DMS 273 (cell line): ENCODE results near the gene PPP1R15B.
A peak's percentile ranks its signal among the peaks of the same experiment; 100 is the strongest.

Experiments used
- DNase-seq: peaks from one replicate; lab custom pipeline; 2025; ENCODE audit not compliant: unreplicated experiment; lab: John Stamatoyannopoulos, UW

The PPP1R15B gene

DNA sequence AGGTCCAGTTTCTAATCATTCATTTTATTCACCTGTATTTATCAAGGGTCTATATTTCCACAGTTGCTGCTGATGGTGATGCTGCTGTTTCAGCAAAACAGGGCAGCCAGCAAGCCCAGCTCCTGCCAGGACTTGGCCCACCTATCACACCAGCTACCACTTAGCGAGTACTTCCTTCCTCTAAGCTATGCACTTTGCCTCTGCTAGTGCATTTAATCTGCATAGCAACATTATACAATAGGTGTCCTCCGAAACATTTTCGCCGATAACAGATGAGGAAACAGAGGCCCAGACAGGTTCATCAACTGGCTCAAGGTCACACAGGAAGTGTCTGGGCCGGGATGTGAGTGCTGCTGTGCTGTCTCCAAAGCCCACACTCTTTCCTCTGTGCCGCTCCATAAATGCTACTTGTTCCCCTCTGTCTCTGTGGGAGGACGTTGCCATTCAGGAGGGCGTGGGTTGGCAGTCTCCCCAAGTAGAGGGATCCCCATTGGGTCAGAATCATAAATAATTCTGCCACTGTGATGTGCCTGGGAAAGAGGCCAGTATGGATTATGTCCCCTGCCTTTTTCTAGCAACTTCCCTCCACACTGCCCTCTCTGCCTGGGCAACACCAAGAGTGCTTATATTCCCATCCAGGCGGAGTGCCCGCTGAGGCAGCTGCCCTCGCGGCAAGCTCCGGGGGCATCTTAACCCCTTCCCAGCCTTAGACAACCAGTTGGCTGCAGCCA, 42.5 kb downstream of the PPP1R15B start:
- DNase-seq = no peak

DNA sequence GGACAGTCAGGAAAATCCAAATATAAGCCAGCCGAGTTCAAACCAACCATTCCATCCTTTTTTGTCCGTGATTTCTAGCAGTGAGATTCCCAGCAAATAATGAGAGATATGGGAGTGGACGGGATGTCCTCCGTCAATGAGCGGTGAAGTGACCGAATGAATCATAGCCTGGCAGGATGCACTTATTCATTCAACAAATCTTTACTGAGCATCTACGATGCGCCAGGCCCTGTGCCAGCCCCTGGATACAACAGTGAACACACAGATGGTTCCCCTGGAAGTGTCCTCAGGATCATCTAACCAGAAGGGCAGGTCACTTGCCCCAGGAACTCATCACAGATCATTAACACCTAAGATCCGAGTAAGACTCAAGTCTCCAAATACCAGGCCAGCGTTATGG, 43.7 kb downstream of the PPP1R15B start:
- DNase-seq = no peak

DNA sequence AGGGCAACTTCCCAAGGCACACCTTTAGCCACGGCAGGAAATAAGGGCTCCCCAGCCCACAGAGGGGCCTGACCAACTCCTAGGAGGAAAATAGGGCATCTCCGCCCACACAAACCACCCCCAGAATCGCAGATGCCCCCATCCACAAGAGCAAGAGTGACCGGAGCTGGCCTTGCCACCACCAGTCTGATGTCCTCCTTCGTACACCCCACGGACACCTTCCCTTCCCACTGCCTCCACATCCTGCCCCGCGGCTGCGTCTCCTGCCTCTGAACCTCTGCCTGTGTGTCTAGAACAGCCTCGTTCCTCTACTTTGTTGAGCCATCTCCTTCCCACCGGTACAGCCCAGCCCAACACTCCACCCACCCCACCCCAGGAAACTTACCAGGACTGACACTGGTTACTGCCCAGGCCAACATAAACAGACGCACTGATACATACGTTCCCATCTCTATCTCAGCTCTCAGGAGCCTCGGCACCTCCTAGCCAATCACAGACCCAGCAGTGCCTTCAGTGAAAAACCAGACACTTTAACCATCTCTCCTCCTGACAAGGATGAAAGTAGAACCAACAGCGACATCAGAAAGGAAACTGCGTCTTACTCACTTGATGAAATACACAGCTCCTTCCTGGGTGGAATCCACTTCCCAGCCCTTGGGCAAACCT, 44.3 kb downstream of the PPP1R15B start:
- no peak for DNase-seq

DNA sequence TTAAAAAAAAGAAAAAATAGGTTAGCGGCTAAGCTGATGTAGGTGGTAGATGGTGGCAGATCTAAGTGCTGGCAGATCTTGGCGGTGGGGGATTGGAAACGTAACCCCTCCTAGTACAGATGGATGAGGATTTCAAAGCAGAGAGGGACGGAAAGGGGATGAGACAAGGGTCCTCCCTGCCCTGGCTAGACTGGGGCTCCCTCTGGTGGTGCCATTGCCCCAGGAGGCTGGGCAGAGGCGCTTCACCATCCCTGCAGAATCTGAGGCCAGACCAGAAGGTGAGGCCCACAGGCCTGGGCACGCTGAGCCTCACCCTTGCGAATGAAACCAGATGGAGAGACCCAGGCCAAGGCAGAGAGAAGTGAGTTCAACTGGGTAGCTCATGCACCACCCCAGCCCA, 44.9 kb downstream of the PPP1R15B start:
- peak; percentile 64 for DNase-seq

- DNase-seq = peak; percentile 86
These were observed 48.1 kb downstream of the PPP1R15B start for GRCh38 chr1:204363335-204364114.

DNA sequence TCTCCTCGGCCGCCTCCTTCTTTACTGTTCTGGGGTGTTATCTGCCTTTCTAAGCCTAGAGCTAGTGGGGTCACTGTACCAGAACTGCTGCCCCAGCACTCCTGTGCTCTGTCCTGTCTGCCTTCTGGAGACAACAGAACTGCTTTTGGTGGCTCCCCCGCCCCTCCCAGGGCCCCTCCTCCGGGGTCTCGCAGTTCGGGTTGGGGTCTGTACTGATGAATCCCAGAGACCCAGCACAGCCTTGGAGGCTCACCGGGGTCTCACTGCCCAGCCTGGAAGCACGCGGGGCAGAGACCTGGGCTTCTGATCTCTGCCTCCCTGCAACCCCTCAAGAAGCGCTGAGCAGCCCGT, 48.7 kb downstream of the PPP1R15B start:
- no peak for DNase-seq

DNA sequence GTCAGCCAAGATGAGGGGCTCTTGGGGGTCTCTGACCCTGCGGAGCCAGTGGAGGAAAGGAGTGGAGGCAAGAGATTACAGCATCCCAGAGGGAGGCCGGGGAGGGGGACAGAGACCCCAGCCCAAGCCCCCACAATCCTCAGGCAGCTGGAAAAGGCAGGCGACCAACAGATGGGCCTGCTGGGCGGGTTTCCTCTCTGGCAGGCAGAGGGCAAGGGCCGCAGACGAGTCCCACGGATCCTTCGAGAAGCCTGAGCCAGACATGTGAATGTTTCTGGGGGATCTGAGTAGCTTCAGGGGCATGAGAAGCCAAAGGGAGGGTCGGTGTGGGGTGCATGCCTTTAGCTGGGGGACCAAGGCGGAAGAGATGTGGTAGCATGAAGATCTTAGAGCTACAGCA, 49.8 kb downstream of the PPP1R15B start:
- no peak for DNase-seq

DNA sequence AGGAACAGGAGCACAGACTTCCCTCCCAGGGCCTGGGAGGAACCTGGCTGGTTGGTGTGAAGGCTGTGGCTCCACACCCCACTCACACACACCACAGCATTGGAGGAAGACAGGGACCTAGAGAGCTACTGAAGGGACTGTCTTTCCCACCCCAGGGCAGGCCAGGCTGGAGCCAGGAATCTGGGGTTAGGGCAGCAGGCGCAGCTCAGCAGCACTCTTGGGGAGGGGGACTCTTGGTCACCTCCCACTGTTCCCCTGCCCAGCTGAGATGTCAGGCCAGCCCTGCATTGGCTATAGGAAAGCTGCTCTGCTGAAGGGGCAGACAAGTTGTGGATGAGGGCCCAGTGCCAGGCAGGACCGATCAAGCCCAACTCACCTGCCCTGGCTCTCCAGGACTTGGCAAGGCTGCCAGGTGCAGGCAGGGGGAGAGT, 50.3 kb downstream of the PPP1R15B start:
- DNase-seq = no peak

GRCh38 chr1:204360314-204360713, 51.3 kb downstream of the PPP1R15B start:
- DNase-seq = no peak

DNA sequence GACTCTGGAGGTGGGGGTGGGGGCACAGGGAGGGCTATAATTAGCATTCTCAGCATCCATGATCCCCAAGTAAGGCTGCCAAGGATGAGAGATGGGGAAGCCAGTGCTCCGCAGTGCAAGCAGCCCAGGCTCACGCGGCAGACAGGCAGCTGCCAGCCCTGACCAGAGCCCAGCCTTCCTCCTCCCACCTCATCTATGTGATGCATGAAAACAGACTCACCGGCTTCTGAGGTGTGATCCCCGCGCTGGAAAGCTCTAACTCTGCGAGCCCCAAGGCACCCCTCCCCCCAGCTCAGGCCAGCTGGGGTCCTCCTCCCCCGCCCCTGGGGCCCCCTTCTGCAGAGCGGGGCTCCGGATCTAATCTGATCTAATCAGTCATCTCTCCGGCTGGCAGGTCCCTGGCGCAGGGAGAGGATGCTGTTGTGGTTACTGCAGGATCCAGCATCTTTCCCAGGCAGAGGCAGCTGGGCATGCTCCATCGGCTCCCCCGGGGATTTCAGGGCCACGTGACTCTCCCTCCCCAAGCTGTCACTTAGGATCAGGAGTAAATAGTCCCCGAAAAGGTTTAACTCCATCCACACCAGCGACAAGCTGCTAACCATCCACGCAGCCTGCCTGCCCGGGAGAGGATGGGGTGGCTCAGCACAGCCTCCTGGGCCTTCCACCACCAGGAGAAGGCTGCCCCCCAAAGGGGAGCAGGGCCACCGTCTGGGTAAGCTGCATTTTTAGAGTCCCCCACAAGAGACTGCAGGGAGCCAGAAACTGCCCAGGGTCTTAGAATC, 52.0 kb downstream of the PPP1R15B start, which contains the start of gene PLEKHA6:
Gene PLEKHA6 (minus strand): TSS at position 456 of the 782 bp plus-strand sequence. CDS start 86,202 bp downstream, outside the sequence.
- DNase-seq = peak; percentile 97

DNA sequence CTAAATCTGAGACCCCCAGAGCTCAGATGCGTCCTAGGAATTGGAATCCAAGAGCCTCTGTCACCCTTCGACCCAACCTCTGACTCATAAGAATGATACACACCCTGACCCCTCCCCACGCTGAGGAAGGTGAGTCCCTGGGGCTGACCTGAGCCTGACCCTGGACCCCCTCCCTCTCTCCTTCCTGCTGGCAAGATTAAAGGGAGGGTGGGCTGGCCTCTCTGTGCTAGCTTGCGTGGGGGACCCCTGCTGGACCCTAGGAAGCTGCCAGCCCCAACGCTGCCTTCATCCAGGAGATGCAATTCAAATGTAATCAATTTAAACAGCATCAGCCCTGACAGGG, 52.5 kb downstream of the PPP1R15B start:
- DNase-seq = no peak

- DNase-seq = no peak
These were observed 53.0 kb downstream of the PPP1R15B start for GRCh38 chr1:204358605-204359004.

GRCh38 chr1:204357551-204358490, 53.8 kb downstream of the PPP1R15B start:
- peak; percentile 86 for DNase-seq

DNA sequence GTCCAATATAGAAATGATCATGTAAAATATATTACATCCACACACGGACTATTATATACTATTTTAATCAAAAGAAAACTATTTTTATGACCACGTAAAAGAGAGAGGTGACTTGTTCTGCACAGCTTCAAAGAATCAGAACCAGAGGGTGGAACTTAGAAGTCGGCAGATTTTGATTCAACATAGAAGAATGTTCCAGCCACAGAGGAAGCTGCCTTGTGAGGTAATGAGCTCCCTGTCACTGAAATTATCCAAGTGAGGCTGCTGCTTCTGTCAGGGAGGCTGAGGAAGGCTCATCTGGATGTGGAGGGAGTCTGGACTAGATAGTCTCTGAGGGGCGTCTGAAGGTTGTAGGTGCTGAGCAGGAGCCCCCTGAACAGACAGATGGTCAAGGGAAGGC, 54.6 kb downstream of the PPP1R15B start:
- DNase-seq = no peak

GRCh38 chr1:204355913-204356312, 55.7 kb downstream of the PPP1R15B start:
- DNase-seq = no peak

GRCh38 chr1:204354579-204354978, 57.0 kb downstream of the PPP1R15B start:
- no peak for DNase-seq
